Esophagus squamous epithelium (tissue), 5 donors: Measurements from ENCODE around the gene CLEC18B. TPM values are rescaled to one million over a fixed set of nuclear protein-coding genes. Genes with fewer than 3 reads are reported as not detected.
"Not testable (repeated sequence)": the region's sequence is repeated elsewhere in the genome, so short reads cannot be mapped to it uniquely, and the experiment has no call there.

Experiments
- DNase-seq: peaks from one replicate; lab custom pipeline; 2025; lab: John Stamatoyannopoulos, UW
- H3K27ac ChIP-seq, 4 donors: fragments of 200-600 bp; sonication (generic); one replicate each; pipeline ENCODE4 v1.5.1; 2016 to 2019; ENCODE audit warnings: mild to moderate bottlenecking in 1 of 4
- H3K27me3 ChIP-seq, 4 donors: fragments of 200-600 bp; sonication (generic); 1 replicate in 3 of 4; 2 replicates in 1 of 4; pipeline versions ENCODE4 v1.5.1 to v1.6.0; 2017 to 2021; ENCODE audit warnings: antibody characterized with exemption in 1 of 4
- H3K36me3 ChIP-seq, 3 donors: fragments of 200-600 bp; sonication (generic); one replicate each; pipeline ENCODE4 v1.5.1; 2016 to 2019
- H3K4me1 ChIP-seq, 3 donors: fragments of 200-600 bp; sonication (generic); one replicate each; pipeline ENCODE4 v1.5.1; 2017 to 2019
- H3K4me3 ChIP-seq, 4 donors: fragments of 200-600 bp; sonication (generic); 1 replicate in 3 of 4; 2 replicates in 1 of 4; pipeline ENCODE4 v1.5.1; 2016 to 2019; ENCODE audit warnings: mild to moderate bottlenecking in 2 of 4, moderate library complexity in 1 of 4
- H3K9me3 ChIP-seq, 3 donors: fragments of 200-600 bp; sonication (generic); one replicate each; pipeline ENCODE4 v1.5.1; 2016 to 2019
- POLR2A ChIP-seq, 4 donors: fragments of 450-650 bp; IDR thresholded peaks; one replicate each; pipeline ENCODE4 v1.6.1; 2017; ENCODE audit warnings: antibody characterized with exemption in 4 of 4, mild to moderate bottlenecking in 4 of 4, moderate library complexity in 3 of 4
- WGBS, 2 donors: methylation state at CpG; one replicate each; pipeline ENCODE4 v1.1.5; 2018; 5-methylcytosine and 5-hydroxymethylcytosine counted together
- intact Hi-C: fragments of 100-400 bp; cut with DNase I; formaldehyde crosslinking; loops from one replicate; pipeline ENCODE4 v1.15.0; 2022
- total RNA-seq, 4 donors: library from RNA; depleted of rRNA; stranded (reverse); fragments of >200 nt; gene quantifications; one replicate each; pipeline ENCODE4 v1.1.0, GENCODE V29; 2016
- donor health status: DM: yes; HTN: yes; CAD: no.

Gene CLEC18B
- total RNA-seq, 4 donors from 2014 or later: 0.38 to 6.2 (median 2.6) TPM

DNA sequence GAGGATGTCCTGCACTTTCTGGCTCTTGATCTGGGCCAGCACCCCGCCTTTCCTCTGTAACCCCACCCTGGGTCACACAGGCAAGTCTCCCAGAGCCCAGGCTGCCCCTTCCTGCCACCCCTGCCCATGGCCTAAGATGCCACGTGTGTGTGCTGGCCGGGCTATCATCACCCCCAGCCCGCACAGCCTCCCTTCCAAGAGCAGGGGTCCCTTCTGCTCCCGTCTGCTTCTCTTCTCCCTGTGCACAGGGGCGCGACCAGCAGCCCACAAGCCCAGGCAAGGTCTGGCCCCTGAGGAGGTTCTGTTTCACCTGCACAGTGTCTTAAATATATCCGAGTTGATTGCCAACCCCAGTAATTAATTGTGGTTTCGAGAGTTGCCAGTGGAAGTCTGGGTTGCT, 10.3 kb downstream of the CLEC18B start:
- DNase-seq, H3K36me3 ChIP-seq, H3K4me3 ChIP-seq, intact Hi-C loops, H3K27ac ChIP-seq, H3K9me3 ChIP-seq, H3K4me1 ChIP-seq, H3K27me3 ChIP-seq: not testable (repeated sequence)
- WGBS, 2 donors: 71 to 93% methylated on average over 1 to 3 of the region's 9 CpGs

GRCh38 chr16:74410057-74410957, 11.0 kb downstream of the CLEC18B start:
- 76 to 83% methylated on average over 4 to 7 of the region's 18 CpGs for WGBS, 2 donors
- H3K4me3 ChIP-seq, H3K27me3 ChIP-seq, DNase-seq, H3K27ac ChIP-seq, H3K9me3 ChIP-seq, intact Hi-C loops, H3K36me3 ChIP-seq, H3K4me1 ChIP-seq: not testable (repeated sequence)

- not testable (repeated sequence) for DNase-seq, H3K27me3 ChIP-seq
Measured at GRCh38 chr16:74409185-74409981, 11.9 kb downstream of the CLEC18B start.

GRCh38 chr16:74407362-74407705, 13.9 kb downstream of the CLEC18B start:
- intact Hi-C loops, DNase-seq, H3K9me3 ChIP-seq, H3K4me1 ChIP-seq, H3K36me3 ChIP-seq, H3K27me3 ChIP-seq: not testable (repeated sequence)
- Histone ChIP-seq H3K27ac (peak overlapping the region; percentile 6 to 84 (median 80)), H3K4me3 (peak overlapping the region; percentile 30 to 67 (median 46))
- WGBS, 2 donors: 64% methylated on average over 4 of the region's 23 CpGs; no CpG with 5 or more reads in 1 of the 2 donors

More at GRCh38 chr16:74409185-74409981, 11.9 kb downstream of the CLEC18B start:
- H3K9me3 ChIP-seq, H3K36me3 ChIP-seq, H3K4me3 ChIP-seq, intact Hi-C loops, H3K4me1 ChIP-seq, H3K27ac ChIP-seq: not testable (repeated sequence)
- WGBS, 2 donors: 83% methylated on average over 4 of the region's 15 CpGs; no CpG with 5 or more reads in 1 of the 2 donors

DNA sequence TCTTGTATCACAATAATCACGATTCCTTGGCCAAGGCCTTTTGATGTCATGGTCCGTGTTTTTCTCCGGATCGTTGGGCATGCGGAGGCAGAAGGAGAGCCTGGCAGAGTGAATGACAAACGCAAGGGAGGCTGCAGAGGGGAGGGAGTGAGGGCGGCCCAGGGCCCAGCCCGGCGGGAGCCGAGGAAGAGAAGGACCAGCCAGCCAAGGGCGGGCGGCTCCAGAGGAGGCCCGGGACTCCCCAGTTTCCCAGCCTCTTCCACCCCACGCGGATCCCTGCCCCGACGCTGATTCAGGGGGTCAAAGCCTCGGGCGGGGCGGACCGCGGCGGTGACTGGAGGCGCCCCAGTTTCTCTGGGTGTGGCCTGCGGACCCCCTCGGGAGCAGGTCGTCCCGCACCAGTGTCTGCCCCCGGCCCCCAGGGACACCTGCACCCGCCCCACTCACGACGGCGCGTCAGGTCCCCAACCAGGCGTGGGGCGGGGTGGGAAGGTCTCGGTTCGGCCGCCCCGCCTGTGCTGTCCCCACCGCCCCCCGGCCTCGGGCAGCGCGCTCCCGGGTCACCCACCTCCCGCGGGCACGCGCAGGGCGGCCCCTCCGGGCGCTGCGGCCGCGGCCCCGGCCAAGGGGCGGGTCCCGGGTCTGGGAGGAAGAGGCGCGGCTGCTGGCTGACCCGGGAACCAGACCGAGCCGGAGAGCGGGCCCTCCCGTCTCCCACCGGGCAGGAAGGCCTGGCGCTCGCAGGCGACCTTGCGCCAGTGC, 14.5 kb downstream of the CLEC18B start:
- peak in 1 of 4 donors; percentile 10 for TF ChIP-seq POLR2A (IDR thresholded peaks at IDR 0.05)
- H3K27me3 ChIP-seq, H3K9me3 ChIP-seq, H3K4me1 ChIP-seq, intact Hi-C loops, DNase-seq, H3K36me3 ChIP-seq: not testable (repeated sequence)
- 0% methylated on average over 4 of the region's 71 CpGs; no CpG with 5 or more reads in 1 of the 2 donors for WGBS, 2 donors
- H3K27ac ChIP-seq: peak overlapping the region; percentile 39 to 84 (median 80)
- H3K4me3 ChIP-seq: peak overlapping the region; percentile 30 to 67 (median 46)

- WGBS, 2 donors: 59 to 67% methylated on average over 1 to 7 of the region's 14 CpGs
- H3K27ac ChIP-seq, intact Hi-C loops, DNase-seq, H3K4me3 ChIP-seq, H3K27me3 ChIP-seq, H3K9me3 ChIP-seq, H3K36me3 ChIP-seq, H3K4me1 ChIP-seq: not testable (repeated sequence)
Measured at GRCh38 chr16:74404148-74404933, 16.9 kb downstream of the CLEC18B start.

- H3K27me3 ChIP-seq, H3K9me3 ChIP-seq, intact Hi-C loops, H3K4me3 ChIP-seq, H3K36me3 ChIP-seq, H3K27ac ChIP-seq, DNase-seq: not testable (repeated sequence)
- H3K4me1 ChIP-seq: peaks cover 0 to 20% (median 0%) of the 10 kb centered on the region in 3 donors
- 79 to 94% methylated on average over 3 of the region's 4 CpGs for WGBS, 2 donors
Measured at GRCh38 chr16:74400238-74400637, 21.0 kb downstream of the CLEC18B start.

- intact Hi-C loops, H3K36me3 ChIP-seq, H3K4me3 ChIP-seq, H3K9me3 ChIP-seq, H3K27me3 ChIP-seq, DNase-seq: not testable (repeated sequence)
- peaks cover 0 to 20% (median 0%) of the 10 kb centered on the region in 3 donors for H3K4me1 ChIP-seq
- 25 to 60% methylated on average over 1 of the region's 15 CpGs for WGBS, 2 donors
- peak overlapping the region in 2 of 4 donors; percentile 2 to 28 for H3K27ac ChIP-seq
Measured at GRCh38 chr16:74398212-74398895, 22.9 kb downstream of the CLEC18B start.

- H3K36me3 ChIP-seq, H3K27me3 ChIP-seq, H3K4me3 ChIP-seq, intact Hi-C loops, H3K9me3 ChIP-seq, H3K27ac ChIP-seq, DNase-seq: not testable (repeated sequence)
- WGBS, 2 donors: 50 to 78% methylated on average over 2 to 7 of the region's 7 CpGs
- H3K4me1 ChIP-seq: peaks cover 0 to 20% (median 0%) of the 10 kb centered on the region in 3 donors
Measured at GRCh38 chr16:74396521-74397017, 24.7 kb downstream of the CLEC18B start.

DNA sequence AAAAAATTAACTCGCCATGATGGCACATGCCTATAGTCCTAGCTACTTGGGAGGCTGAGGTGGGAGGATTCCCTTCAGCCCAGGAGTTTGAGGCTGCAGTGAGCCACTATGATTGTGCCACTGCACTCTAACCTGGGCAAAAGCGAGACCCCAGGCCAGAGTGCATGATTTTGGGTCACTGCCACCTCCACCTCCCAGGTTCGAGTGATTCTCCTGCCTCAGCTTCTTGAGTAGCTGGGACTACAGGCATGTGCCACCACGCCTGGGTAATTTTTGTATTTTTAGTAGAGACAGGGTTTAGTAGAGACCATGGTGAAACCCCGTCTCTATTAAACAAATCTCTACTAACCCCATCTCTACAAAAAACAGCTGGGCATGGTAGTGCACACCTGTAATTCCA, 26.7 kb downstream of the CLEC18B start:
- WGBS, 2 donors: 60 to 80% methylated on average over 1 of the region's 5 CpGs
- H3K4me1 ChIP-seq: peaks cover 0 to 20% (median 0%) of the 10 kb centered on the region in 3 donors
- H3K9me3 ChIP-seq, DNase-seq, H3K36me3 ChIP-seq, H3K27ac ChIP-seq, H3K4me3 ChIP-seq, H3K27me3 ChIP-seq, intact Hi-C loops: not testable (repeated sequence)

GRCh38 chr16:74394131-74394530, 27.1 kb downstream of the CLEC18B start:
- DNase-seq, H3K27me3 ChIP-seq, intact Hi-C loops, H3K27ac ChIP-seq, H3K36me3 ChIP-seq, H3K9me3 ChIP-seq, H3K4me3 ChIP-seq: not testable (repeated sequence)
- H3K4me1 ChIP-seq: peaks cover 0 to 20% (median 0%) of the 10 kb centered on the region in 3 donors
- WGBS, 2 donors: 95% methylated on average over 6 of the region's 9 CpGs; no CpG with 5 or more reads in 1 of the 2 donors
